ENCODE data around the gene ULK2. TPM values are rescaled to one million over a fixed set of nuclear protein-coding genes. Genes with fewer than 3 reads are reported as not detected.

Gene ULK2
- total RNA-seq, result 29.0 and 31.3 TPM in 2 replicates
- long read RNA-seq, full-length matches to known transcripts, result 1 of 21 reads
- long read RNA-seq, partial matches to known transcripts, result 13 of 21 reads
- long read RNA-seq, other reads (novel, unspliced or antisense), result 7 of 21 reads

DNA sequence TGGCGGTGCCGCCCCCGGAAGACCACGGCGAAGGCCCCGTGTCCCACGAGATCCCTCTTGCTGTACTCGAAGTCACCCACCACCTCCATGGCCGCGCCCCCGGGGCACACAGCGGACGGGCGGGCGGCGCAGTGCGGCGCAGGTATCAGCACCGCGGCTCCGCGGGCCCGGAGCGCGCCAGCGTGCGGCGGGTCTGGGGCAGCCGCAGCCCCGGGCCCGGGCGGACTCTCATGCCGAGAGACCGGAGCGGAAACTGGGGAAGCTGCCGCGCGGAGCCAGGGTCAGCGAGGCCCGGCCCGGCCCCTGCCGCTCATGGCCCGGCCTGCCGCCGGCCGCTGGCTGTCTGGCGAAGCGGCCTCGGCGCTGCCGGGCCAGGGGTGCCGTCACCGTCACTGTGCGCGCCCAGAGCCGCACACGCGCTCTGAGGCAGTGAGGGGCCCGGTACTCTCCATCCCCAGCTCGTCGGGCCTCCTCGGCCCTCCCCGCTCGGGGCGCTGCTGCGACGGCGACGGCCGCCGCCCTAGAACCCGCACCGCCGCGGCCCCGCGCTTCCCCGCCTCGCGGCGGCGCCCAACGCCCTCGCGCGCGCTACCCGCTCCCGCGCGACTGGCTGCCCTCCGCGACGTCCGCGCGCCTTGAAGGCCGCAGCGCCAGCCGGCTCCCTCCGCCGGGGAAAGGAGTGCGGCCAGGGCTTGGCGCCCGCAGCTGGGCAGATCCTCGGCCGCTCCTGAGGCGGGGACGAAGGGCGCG lies at the start of gene ULK2:
ULK2 (minus strand) TSS at position 608 of the 750 bp plus-strand sequence; CDS start at position 89, 519 bp downstream.
- Mint-ChIP-seq H3K4me3 (ENCODE audit: low read depth) (peak within 1 kb of the TSS; percentile 81), H3K36me3 (ENCODE audit: insufficient read depth) (peaks cover 3% of the 10 kb centered on the region), H3K27ac (peak within 1 kb of the TSS; percentile 85), H3K9me3 (ENCODE audit: low read depth) (no peaks in the 10 kb centered on the region), H3K4me1 (ENCODE audit: low read depth) (peaks cover 5% of the 10 kb centered on the region), H3K27me3 (no peaks in the 10 kb centered on the region)
- TF ChIP-seq, protein P1, sequence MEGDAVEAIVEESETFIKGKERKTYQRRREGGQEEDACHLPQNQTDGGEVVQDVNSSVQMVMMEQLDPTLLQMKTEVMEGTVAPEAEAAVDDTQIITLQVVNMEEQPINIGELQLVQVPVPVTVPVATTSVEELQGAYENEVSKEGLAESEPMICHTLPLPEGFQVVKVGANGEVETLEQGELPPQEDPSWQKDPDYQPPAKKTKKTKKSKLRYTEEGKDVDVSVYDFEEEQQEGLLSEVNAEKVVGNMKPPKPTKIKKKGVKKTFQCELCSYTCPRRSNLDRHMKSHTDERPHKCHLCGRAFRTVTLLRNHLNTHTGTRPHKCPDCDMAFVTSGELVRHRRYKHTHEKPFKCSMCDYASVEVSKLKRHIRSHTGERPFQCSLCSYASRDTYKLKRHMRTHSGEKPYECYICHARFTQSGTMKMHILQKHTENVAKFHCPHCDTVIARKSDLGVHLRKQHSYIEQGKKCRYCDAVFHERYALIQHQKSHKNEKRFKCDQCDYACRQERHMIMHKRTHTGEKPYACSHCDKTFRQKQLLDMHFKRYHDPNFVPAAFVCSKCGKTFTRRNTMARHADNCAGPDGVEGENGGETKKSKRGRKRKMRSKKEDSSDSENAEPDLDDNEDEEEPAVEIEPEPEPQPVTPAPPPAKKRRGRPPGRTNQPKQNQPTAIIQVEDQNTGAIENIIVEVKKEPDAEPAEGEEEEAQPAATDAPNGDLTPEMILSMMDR (IDR thresholded peaks at IDR 0.05; ENCODE audit: unreplicated experiment), result peak; percentile 23
- peak; percentile 61 for DNase-seq (ENCODE audit: low spot score, unreplicated experiment)

GRCh38 chr17:19915245-19915978 lies 47.7 kb upstream of the ULK2 start:
- Mint-ChIP-seq H3K4me1 (ENCODE audit: low read depth) (no peaks in the 10 kb centered on the region), H3K9me3 (ENCODE audit: low read depth) (no peaks in the 10 kb centered on the region), H3K27ac (peak overlapping the region; percentile 18), H3K4me3 (ENCODE audit: low read depth) (no peak overlapping the region), H3K27me3 (no peaks in the 10 kb centered on the region), H3K36me3 (ENCODE audit: insufficient read depth) (peaks cover 30% of the 10 kb centered on the region)
- DNase-seq (ENCODE audit: low spot score, unreplicated experiment), result no peak
- TF ChIP-seq, protein P1 (IDR thresholded peaks at IDR 0.05; ENCODE audit: unreplicated experiment), result no peak

GRCh38 chr17:19911033-19911432 lies 43.3 kb upstream of the ULK2 start:
- no peak overlapping the region for H3K27ac Mint-ChIP-seq
- H3K9me3 Mint-ChIP-seq (ENCODE audit: low read depth), result no peaks in the 10 kb centered on the region
- H3K27me3 Mint-ChIP-seq, result no peaks in the 10 kb centered on the region
- peaks cover 39% of the 10 kb centered on the region for H3K36me3 Mint-ChIP-seq (ENCODE audit: insufficient read depth)
- H3K4me1 Mint-ChIP-seq (ENCODE audit: low read depth), result peaks cover 5% of the 10 kb centered on the region
- TF ChIP-seq, protein P1 (IDR thresholded peaks at IDR 0.05; ENCODE audit: unreplicated experiment), result no peak
- no peak overlapping the region for H3K4me3 Mint-ChIP-seq (ENCODE audit: low read depth)
- DNase-seq (ENCODE audit: low spot score, unreplicated experiment), result no peak

DNA sequence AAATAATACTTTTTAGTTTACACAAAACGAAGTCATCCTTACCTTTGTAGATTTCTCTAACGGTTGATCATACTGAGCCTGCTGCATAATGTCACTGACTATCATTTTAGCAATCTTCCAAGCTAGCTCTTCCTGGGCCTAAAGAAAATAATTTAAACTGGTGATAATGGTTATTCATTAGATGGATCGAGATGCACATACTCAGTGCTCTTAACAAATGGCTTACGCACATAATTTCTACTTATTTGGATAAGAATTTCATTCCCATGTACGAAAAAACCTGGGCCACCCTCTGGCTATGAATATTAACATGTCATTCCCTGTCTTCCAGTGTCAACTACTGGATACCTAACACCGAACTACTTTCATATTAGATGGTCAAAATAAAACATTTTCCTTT lies 41.4 kb upstream of the ULK2 start:
- Mint-ChIP-seq H3K9me3 (ENCODE audit: low read depth) (no peaks in the 10 kb centered on the region), H3K4me1 (ENCODE audit: low read depth) (peaks cover 5% of the 10 kb centered on the region), H3K27me3 (no peaks in the 10 kb centered on the region), H3K27ac (peak overlapping the region; percentile 75), H3K36me3 (ENCODE audit: insufficient read depth) (peaks cover 32% of the 10 kb centered on the region), H3K4me3 (ENCODE audit: low read depth) (no peak overlapping the region)
- no peak for DNase-seq (ENCODE audit: low spot score, unreplicated experiment)
- TF ChIP-seq, protein P1 (IDR thresholded peaks at IDR 0.05; ENCODE audit: unreplicated experiment), result no peak

- TF ChIP-seq, protein P1 (IDR thresholded peaks at IDR 0.05; ENCODE audit: unreplicated experiment), result no peak
- Mint-ChIP-seq H3K36me3 (ENCODE audit: insufficient read depth) (peaks cover 30% of the 10 kb centered on the region), H3K27ac (no peak overlapping the region), H3K9me3 (ENCODE audit: low read depth) (no peaks in the 10 kb centered on the region), H3K4me3 (ENCODE audit: low read depth) (no peak overlapping the region), H3K4me1 (ENCODE audit: low read depth) (peaks cover 5% of the 10 kb centered on the region), H3K27me3 (no peaks in the 10 kb centered on the region)
- no peak for DNase-seq (ENCODE audit: low spot score, unreplicated experiment)
Observed at GRCh38 chr17:19905502-19905901, 37.8 kb upstream of the ULK2 start.

Measured in progenitor cell of endocrine pancreas (in vitro differentiated cells).